GM18520 (cell line): ENCODE data around the gene POU3F2.

ENCODE experiments used
- ATAC-seq: cut with Tn5 transposase; IDR thresholded peaks from one replicate; pipeline ENCODE4 v1.9.1; 2021; ENCODE audit not compliant: unreplicated experiment

The POU3F2 gene

DNA sequence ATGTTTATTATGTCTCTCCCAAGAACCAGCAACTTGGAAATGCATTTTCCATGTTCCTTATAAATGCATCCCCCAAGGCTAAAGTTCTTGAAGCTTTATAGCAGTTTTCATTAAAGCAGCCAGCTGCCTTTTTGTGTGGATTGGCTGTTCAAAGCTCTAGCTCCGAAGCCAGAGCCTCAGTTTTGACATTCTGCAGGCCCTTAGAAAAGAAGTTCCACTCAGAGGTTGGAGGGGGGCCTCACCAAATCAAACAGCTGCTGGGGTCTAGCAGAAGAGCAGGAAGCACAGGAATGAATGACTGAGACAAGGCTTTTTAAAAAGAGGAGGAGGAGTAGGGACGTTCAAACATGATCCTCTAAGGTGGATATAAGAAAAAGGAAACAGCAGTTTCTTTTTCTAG lies 4.2 kb upstream of the POU3F2 start:
- ATAC-seq: no peak

DNA sequence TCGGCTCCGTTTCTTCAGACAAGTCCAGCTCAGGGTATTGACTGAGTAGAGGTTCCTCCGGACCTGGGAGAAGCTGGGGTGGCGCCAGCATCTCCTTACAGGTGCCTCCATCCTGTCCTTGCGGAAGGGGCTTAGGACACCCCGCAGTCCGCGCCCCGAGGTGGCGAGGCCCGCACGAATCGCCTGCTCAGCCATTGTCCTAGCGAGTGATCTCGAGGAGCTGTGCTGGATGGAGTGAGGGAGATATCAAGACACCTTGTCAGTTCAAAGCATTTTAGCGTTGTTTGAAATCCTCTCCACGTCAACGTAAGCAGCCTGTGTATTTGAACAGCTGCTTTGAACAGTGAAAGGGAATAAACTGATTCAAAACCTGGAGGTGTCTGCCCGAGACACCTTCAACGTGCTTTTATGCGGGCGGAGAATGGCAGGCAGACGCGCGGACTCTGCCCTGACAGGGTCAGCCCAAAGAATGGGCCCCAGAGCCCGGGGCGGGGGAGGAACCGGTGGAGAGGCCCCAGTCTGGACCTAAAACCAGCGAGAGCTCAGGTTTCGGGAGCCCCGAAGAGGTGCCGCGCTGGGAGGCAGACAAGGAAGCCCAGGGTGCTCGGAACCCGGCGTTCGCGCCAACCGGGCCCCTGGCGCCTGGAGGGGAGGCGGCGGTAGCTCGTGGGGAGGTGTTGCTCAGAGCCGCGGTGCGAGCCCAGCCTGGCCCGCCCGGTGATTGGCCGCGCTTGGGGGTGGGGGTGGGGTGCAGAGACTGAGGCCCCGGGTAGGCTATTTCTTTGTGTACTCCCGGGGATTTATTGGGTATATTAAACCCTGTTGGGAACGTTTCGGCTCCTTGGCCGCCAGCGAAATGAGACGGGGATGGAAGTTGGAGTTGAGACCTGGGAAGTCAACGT lies 3.1 kb upstream of the POU3F2 start:
- no peak for ATAC-seq

DNA sequence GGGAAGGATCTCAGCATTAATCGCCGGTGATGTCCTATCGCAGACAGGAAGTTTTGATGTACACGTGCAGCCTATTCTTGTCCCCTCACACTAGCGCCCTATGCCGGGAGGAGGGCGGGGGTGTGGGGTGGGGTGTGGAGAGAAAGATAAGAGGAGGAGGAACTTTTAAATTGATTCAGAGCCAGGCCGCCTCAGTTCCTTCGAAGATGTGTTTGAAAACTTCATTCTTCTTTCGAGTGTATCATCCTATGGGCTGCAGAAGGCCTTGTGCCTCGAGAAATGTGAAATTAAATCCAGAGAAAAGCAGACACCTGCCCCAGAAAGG lies 2.5 kb upstream of the POU3F2 start:
- no peak for ATAC-seq

- ATAC-seq: no peak
Measured at GRCh38 chr6:98832284-98833056, 1.9 kb upstream of the POU3F2 start.

DNA sequence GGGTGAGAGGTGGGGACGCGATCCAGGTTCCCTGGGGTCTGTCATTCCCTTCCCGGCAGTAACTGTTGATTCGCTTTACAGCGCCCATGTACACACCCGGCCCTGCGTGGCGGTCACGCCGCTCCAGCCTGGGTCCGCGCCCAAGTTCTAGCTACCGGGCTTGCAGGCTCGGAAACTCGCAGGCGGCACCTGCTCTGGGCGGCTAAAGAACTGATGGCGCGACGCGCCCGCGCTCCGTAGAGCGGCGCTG lies 1.4 kb upstream of the POU3F2 start:
- no peak for ATAC-seq

- no peak for ATAC-seq
Measured at GRCh38 chr6:98833307-98834059, 891 bp upstream of the POU3F2 start.

- ATAC-seq: no peak
Measured at GRCh38 chr6:98835149-98836024, 1.0 kb downstream of the POU3F2 start.

DNA sequence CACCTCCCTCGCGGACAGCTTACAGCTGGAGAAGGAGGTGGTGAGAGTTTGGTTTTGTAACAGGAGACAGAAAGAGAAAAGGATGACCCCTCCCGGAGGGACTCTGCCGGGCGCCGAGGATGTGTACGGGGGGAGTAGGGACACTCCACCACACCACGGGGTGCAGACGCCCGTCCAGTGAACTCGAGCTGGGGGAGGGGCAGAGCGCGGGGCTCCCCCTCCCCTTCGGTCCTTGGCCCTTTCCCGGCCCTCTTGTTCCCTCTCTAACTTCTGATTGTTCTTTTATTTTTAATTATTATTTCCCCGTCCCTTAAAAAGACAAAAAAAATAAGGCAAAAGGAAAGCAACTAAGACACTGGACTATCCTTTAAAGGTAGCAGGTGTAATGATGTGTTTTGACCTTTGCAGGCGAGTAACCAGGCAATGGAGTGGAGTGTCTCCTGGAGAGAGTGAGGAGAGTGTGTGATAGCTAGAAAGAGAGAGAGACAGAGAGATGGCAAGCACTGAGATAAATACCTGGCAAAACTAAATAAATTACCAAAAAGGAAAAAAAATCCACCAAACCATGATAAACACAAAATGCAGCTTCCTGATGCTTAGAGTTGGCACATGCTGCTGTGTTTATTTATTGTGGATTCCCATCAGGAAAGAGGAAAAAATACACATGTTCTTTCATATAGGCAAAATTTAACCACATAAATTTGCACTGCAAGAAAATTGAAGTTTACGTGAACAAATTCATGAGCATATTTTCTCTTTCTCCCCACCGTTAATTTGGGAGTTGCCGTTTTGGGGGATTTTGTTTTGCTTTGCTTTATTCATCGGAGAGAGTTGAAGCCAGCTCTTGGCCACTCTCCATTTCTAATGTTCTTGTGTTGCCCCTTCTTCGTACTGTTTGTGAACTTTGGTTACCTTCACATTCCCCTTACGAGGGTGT lies 1.9 kb downstream of the POU3F2 start:
- ATAC-seq: no peak

- ATAC-seq: no peak
Measured at GRCh38 chr6:98836962-98837944, 2.9 kb downstream of the POU3F2 start.

DNA sequence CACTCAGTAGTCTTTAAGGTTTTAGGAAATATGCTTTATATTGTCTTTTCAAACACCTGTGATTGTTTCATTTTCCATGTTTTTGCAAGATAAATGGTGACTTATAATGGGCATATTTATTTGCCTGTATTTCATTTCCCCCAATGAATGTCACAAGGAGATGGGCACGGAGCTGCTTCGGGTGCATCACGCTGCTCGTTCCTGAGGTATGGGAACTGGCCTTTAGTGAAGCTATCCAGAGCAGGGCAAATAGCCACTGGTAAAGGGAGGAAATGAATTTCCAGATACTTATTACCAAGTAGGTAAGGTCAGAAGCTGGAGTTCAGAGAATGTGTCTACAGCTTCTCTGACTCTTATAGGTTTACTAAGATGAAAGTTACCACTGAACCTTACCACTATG lies 3.7 kb downstream of the POU3F2 start:
- no peak for ATAC-seq

DNA sequence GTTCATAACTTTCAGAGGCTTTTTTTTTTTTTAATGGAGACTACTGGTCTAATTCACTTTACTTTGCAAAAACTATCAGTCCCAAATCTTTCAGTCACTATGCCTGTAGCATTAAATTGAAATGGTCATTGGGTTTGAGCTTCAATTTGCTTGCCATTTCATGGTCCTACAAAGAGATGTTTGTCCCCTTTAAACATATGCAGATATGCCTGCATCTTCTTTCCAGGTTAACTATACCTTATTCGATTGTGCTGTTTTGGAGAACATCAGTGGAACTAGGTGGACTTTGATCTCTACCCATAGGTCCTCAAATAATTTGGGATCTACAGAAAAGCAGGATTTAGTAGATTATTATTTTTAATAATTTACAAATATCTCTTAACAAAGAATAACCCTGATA lies 4.6 kb downstream of the POU3F2 start:
- ATAC-seq: no peak

DNA sequence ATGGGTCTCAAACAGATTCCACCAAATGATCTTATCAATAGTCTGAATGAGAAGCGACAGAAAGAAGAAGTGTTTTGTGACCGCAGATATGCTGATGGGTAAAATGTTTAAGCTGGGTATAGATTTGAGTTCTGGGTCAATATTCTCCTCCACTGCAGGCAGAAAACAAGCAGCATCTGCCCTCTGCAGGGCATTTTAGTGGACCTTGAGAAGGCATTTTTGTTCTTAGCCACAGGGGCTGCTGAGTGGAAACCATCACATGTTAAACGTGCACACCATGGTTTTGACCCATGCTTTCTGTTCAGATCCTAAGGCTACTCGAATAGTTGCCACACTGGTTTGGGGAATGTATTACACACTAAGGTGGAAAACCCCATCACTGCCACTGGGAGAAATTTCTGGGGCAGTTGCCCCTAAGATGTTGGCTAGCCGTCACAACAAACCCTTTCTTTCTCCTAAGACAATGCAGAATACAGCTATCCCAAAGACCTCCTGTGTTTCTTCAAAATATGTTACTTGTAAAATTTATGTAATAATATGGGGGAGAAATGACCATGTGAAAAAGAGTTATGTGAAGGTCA lies 5.5 kb downstream of the POU3F2 start:
- no peak for ATAC-seq

DNA sequence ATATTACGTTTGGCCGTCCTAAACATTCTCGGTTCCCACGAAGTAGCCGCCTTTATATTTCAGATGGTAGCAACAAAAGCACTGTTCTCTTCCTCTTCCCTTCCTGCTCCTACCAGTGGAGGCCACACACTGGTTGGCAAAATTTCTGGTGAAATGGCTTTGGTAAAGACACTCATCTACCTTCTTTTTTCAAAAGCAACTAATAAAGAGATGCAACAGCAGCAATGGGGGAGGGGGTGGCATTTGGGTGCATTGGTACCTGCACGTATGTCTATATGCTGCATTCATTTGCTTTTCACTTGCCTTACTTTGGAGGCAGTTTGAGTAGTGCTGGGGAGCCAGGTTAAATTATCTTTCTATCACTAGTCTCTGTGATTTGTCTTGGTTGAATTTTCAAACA lies 6.0 kb downstream of the POU3F2 start:
- no peak for ATAC-seq

DNA sequence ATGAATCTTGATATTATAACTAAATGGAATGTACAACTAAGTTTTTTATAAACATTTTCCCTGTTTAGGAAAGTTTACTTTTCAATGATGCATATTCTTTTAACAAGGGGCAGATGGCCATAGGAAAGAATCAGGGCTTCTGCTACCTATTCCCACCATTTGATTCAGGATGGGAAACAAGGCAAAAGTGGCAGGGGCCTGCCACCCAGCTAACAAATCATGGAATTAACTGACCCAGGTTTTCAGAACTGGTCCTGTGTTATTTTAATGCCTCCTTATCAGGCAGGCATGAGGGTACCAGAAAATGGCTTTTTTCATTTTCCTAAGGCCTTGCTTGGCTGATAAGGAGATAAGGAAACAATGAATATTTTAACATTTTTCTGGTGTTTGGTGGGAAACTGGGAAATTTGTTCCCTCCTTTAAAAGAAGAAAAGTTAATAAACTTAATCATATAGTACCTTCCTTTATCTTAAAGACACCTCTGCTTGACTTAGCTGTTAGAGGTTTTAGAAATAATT lies 6.7 kb downstream of the POU3F2 start:
- ATAC-seq: no peak

DNA sequence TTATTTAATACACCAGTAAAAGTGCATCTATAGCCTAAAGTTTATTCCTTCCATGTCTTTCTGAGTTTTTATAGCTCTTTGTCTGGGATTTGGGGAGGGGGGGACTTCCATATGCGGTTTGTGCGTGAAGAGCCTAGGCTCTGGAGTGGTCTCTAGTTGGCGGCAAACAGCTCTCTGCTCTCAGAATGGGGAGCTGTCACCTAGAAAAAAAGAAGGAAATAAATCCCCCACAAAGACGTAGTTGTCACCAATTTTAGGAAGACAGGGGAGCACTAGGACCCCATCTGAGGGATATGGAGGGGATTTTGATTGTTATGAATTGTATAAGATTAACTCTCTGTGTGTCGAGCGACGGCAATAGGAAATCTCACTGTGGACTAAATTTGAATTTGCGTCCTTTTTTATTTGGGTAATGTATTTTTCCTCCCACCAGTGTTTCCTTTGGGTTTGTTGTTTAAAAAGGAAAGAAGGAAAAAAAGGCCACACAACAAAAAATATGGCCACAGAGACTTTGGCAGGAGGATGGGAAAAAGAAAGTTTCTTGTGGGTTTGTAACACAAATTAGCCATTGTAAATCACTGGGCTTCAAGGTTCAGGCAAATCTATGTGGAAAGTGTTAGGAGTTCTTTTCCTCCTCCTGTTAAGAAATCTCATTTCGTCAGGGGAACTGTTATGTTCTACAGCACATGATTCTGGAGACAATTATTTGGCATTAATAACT lies 7.4 kb downstream of the POU3F2 start:
- ATAC-seq: no peak

DNA sequence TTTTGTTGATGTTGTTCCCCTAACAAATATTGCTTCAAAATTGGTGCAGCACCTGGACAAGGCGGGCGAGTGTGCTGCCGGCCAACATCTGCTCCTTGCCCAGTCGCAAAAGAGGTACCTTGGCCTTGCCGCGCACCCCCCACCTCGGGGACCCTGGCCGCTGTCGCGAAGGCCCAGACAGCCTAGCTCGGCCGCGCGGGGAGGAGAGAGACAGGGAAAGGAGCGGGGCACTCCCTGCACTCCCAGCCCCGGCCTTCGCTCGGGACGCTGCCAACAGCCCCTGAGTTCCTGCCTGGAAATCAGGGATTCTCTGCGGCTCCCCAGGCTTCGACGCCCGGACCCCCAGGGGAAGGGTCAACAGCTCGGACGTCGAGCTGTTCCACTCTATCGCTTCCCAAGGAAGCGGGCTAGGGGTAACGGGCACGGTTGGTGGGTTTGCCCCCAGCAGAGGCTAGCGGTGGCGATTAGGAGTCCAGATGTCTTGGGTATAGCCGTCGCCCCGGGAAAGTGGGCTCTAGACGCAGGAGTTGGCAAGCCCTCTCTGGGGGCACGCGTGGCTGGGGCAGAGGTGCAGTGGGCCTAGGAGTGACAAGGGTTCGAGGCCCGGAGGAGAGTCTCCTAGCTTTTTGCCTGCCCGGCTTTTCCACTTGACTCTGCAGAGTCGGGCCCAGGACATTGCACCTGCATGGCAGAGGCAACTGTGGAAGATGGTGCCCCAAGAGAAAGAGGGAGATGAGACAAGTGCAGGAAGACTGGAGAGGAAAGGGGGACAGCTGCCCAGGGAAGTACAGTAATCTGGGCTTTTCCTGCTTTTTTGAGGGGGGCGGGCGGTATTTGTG lies 8.2 kb downstream of the POU3F2 start:
- ATAC-seq: no peak
